DOHH2 (cell line): Measurements from ENCODE around the gene TRAF3.

Experiments used
- EZH2phosphoT487 ChIP-seq: fragments of 200-600 bp; sonication (generic); IDR thresholded peaks from 2 replicates; pipeline ENCODE4 v1.6.1; 2017; ENCODE audit warnings: borderline replicate concordance, mild to moderate bottlenecking, antibody characterized with exemption, low read length, moderate library complexity, mixed read lengths
- TF ChIP-seq, protein P1 (sequence below): fragments of 200-600 bp; sonication (generic); IDR thresholded peaks from one replicate; pipeline ENCODE4 v1.5.1; 2014; ENCODE audit warnings: antibody characterized with exemption, mild to moderate bottlenecking, low read depth, low read length; ENCODE audit not compliant: poor library complexity, severe bottlenecking

GRCh38 chr14:102768223-102769048 is 8.8 kb upstream of the TRAF3 start:
- TF ChIP-seq, protein P1, sequence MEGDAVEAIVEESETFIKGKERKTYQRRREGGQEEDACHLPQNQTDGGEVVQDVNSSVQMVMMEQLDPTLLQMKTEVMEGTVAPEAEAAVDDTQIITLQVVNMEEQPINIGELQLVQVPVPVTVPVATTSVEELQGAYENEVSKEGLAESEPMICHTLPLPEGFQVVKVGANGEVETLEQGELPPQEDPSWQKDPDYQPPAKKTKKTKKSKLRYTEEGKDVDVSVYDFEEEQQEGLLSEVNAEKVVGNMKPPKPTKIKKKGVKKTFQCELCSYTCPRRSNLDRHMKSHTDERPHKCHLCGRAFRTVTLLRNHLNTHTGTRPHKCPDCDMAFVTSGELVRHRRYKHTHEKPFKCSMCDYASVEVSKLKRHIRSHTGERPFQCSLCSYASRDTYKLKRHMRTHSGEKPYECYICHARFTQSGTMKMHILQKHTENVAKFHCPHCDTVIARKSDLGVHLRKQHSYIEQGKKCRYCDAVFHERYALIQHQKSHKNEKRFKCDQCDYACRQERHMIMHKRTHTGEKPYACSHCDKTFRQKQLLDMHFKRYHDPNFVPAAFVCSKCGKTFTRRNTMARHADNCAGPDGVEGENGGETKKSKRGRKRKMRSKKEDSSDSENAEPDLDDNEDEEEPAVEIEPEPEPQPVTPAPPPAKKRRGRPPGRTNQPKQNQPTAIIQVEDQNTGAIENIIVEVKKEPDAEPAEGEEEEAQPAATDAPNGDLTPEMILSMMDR: no peak
- TF ChIP-seq EZH2phosphoT487: no peak
